IMR-90 (cell line): ENCODE measurements around the gene MLF2. TPM values are rescaled to one million over a fixed set of nuclear protein-coding genes. Genes with fewer than 3 reads are reported as not detected.
A peak's percentile ranks its signal among the peaks of the same experiment; 100 is the strongest.

Experiments
- ATAC-seq: fragments of 200-7000 bp; cut with Tn5 transposase; 2 replicates; pipeline ENCODE4 v1.9.1; 2020; ENCODE audit warnings: low read depth, mild to moderate bottlenecking, moderate library complexity
- BruUV-seq: library from RNA; stranded (reverse); fragments of 400-500 nt; replicated peaks from 2 replicates; lab custom pipeline; 2021; lab: Mats Ljungman, UMichigan
- CTCF ChIA-PET: fragments of 300-600 bp; formaldehyde crosslinking; extraction: SDS; loops from one replicate; lab custom pipeline; 2021; ENCODE audit warnings: antibody characterized with exemption; lab: Yijun Ruan, JAX
- POLR2A ChIA-PET: fragments of 300-600 bp; sonication (Branson Sonifier 250); formaldehyde crosslinking; loops from one replicate; lab custom pipeline; 2022; ENCODE audit warnings: antibody characterized with exemption; ENCODE audit not compliant: unreplicated experiment; lab: Charles Lee
- DNase-seq: peaks from one replicate; pipeline ENCODE4 v3.0.0; 2013
- H2AFZ ChIP-seq: replicated peaks from 2 replicates; pipeline ENCODE3; 2013; ENCODE audit warnings: low read length, mild to moderate bottlenecking; ENCODE audit not compliant: poor library complexity
- H2AK5ac ChIP-seq: 2 replicates; pipeline ENCODE4 v1.6.1; 2013; ENCODE audit warnings: low read depth, low read length, inconsistent platforms
- H2AK9ac ChIP-seq: replicated peaks from 2 replicates; pipeline ENCODE3; 2013; ENCODE audit warnings: mild to moderate bottlenecking, low read depth, low read length, moderate library complexity; ENCODE audit not compliant: poor library complexity
- H2BK120ac ChIP-seq: 2 replicates; pipeline ENCODE4 v1.6.1; 2013; ENCODE audit warnings: low read depth, low read length, inconsistent platforms
- H2BK15ac ChIP-seq: 3 replicates; pipeline ENCODE4 v1.6.1; 2013; ENCODE audit warnings: low read depth, low read length, inconsistent platforms
- H2BK20ac ChIP-seq: 2 replicates; pipeline ENCODE4 v1.6.1; 2013; ENCODE audit warnings: low read depth, mild to moderate bottlenecking, inconsistent platforms, low read length, moderate library complexity
- H2BK5ac ChIP-seq: 2 replicates; pipeline ENCODE4 v1.6.1; 2013; ENCODE audit warnings: mild to moderate bottlenecking, low read depth, low read length, inconsistent platforms; ENCODE audit not compliant: poor library complexity, severe bottlenecking
- H3K14ac ChIP-seq: replicated peaks from 2 replicates; pipeline ENCODE4 v1.6.1; 2013; ENCODE audit warnings: low read depth, low read length, inconsistent platforms
- H3K18ac ChIP-seq: 2 replicates; pipeline ENCODE4 v1.6.1; 2013; ENCODE audit warnings: low read depth, low read length, control low read depth
- H3K23ac ChIP-seq: 2 replicates; pipeline ENCODE4 v1.6.1; 2013; ENCODE audit warnings: low read depth, low read length, inconsistent platforms
- H3K27ac ChIP-seq: 2 replicates; pipeline ENCODE4 v1.5.1; 2013; ENCODE audit warnings: mild to moderate bottlenecking, control low read depth, low read length; ENCODE audit not compliant: insufficient read depth
- H3K27me3 ChIP-seq: 2 replicates; pipeline ENCODE4 v1.6.1; 2013; ENCODE audit warnings: low read length; ENCODE audit not compliant: control insufficient read depth, insufficient read depth
- H3K36me3 ChIP-seq: 2 replicates; pipeline ENCODE4 v1.6.1; 2013; ENCODE audit warnings: low read length, mixed read lengths; ENCODE audit not compliant: control insufficient read depth, insufficient read depth
- H3K4ac ChIP-seq: 2 replicates; pipeline ENCODE4 v1.6.1; 2013; ENCODE audit warnings: low read depth, low read length, inconsistent platforms
- H3K4me1 ChIP-seq: 2 replicates; pipeline ENCODE4 v1.6.1; 2013; ENCODE audit warnings: low read length, mixed read lengths; ENCODE audit not compliant: control insufficient read depth, insufficient read depth
- H3K4me2 ChIP-seq: 2 replicates; pipeline ENCODE4 v1.6.1; 2013; ENCODE audit warnings: low read depth, mild to moderate bottlenecking, control low read depth, low read length, moderate library complexity
- H3K4me3 ChIP-seq: 2 replicates; pipeline ENCODE4 v1.5.1; 2013; ENCODE audit warnings: low read depth, mild to moderate bottlenecking, control low read depth, low read length, moderate library complexity; ENCODE audit not compliant: insufficient read depth
- H3K56ac ChIP-seq: 2 replicates; pipeline ENCODE4 v1.6.1; 2013; ENCODE audit warnings: low read length, inconsistent platforms; ENCODE audit not compliant: insufficient read depth; ENCODE audit errors: extremely low read depth
- H3K79me1 ChIP-seq, 2 experiments: 2 replicates each; pipeline ENCODE4 v1.6.1; 2013; ENCODE audit warnings: low read length in 2 of 2, inconsistent platforms in 1 of 2, low read depth in 1 of 2
- H3K9ac ChIP-seq: 2 replicates; pipeline ENCODE4 v1.6.1; 2013; ENCODE audit warnings: low read depth, low read length, control low read depth
- H3K9me1 ChIP-seq: 2 replicates; pipeline ENCODE4 v1.6.1; 2013; ENCODE audit warnings: low read length, inconsistent platforms; ENCODE audit not compliant: insufficient read depth
- H3K9me3 ChIP-seq: 2 replicates; pipeline ENCODE4 v1.6.1; 2013; ENCODE audit warnings: low read length; ENCODE audit not compliant: control insufficient read depth, insufficient read depth
- H4K20me1 ChIP-seq: 2 replicates; pipeline ENCODE4 v1.6.1; 2013; ENCODE audit warnings: low read length, inconsistent platforms; ENCODE audit not compliant: insufficient read depth
- H4K5ac ChIP-seq: 2 replicates; pipeline ENCODE4 v1.6.1; 2013; ENCODE audit warnings: mild to moderate bottlenecking, low read depth, low read length, control low read depth
- H4K8ac ChIP-seq, 2 experiments: 2 replicates each; pipeline ENCODE4 v1.6.1; 2013; ENCODE audit warnings: low read depth in 2 of 2, low read length in 2 of 2, control low read depth in 1 of 2, inconsistent platforms in 1 of 2
- H4K91ac ChIP-seq: 2 replicates; pipeline ENCODE4 v1.6.1; 2013; ENCODE audit warnings: low read depth, low read length, inconsistent platforms; ENCODE audit not compliant: insufficient read depth
- BHLHE40 ChIP-seq: fragments of 150-350 bp; IDR thresholded peaks from 2 replicates; pipeline ENCODE4 v1.6.1; 2016; ENCODE audit warnings: mild to moderate bottlenecking, low read depth, low read length
- CEBPB ChIP-seq: IDR thresholded peaks from 2 replicates; pipeline ENCODE4 v1.6.1; 2012; ENCODE audit warnings: low read depth, low read length, improper control_type of control experiment
- FOS ChIP-seq: fragments of 150-350 bp; IDR thresholded peaks from 2 replicates; pipeline ENCODE4 v1.6.1; 2016; ENCODE audit warnings: low read depth, low read length
- MAFK ChIP-seq: IDR thresholded peaks from 2 replicates; pipeline ENCODE4 v1.6.1; 2012; ENCODE audit warnings: low read depth, low read length, improper control_type of control experiment
- MAZ ChIP-seq: IDR thresholded peaks from 2 replicates; pipeline ENCODE4 v1.6.1; 2012; ENCODE audit warnings: low read depth, mild to moderate bottlenecking, low read length, improper control_type of control experiment, moderate library complexity, borderline replicate concordance
- MXI1 ChIP-seq: IDR thresholded peaks from 2 replicates; pipeline ENCODE4 v1.6.1; 2012; ENCODE audit warnings: low read depth, mild to moderate bottlenecking, low read length, moderate library complexity, borderline replicate concordance
- NFE2L2 ChIP-seq: fragments of 150-350 bp; IDR thresholded peaks from 2 replicates; pipeline ENCODE4 v1.6.1; 2016; ENCODE audit warnings: low read depth, mild to moderate bottlenecking, low read length
- POLR2A ChIP-seq: IDR thresholded peaks from 2 replicates; pipeline ENCODE4 v1.6.1; 2012; ENCODE audit warnings: mild to moderate bottlenecking, low read depth, low read length
- RAD21 ChIP-seq: IDR thresholded peaks from 2 replicates; pipeline ENCODE4 v1.6.1; 2012; ENCODE audit warnings: low read length, improper control_type of control experiment
- RCOR1 ChIP-seq: IDR thresholded peaks from 2 replicates; pipeline ENCODE4 v1.6.1; 2012; ENCODE audit warnings: mild to moderate bottlenecking, low read length, improper control_type of control experiment; ENCODE audit not compliant: insufficient replicate concordance
- RFX5 ChIP-seq: IDR thresholded peaks from 2 replicates; pipeline ENCODE4 v1.8.0; 2012; ENCODE audit warnings: low read depth, mild to moderate bottlenecking, low read length, moderate library complexity
- SMC3 ChIP-seq: fragments of 150-350 bp; IDR thresholded peaks from 2 replicates; pipeline ENCODE4 v1.6.1; 2016; ENCODE audit warnings: low read depth, mild to moderate bottlenecking, antibody characterized with exemption, low read length, moderate library complexity
- WGBS, 2 experiments: methylation state at CpG; one replicate each; pipeline versions ENCODE4 v1.1.5 to v1.1.7; 2013; ENCODE audit warnings: missing lambda C conversion rate in 2 of 2; ENCODE audit not compliant: insufficient read length in 1 of 2; ENCODE audit errors: extremely low coverage in 2 of 2; 5-methylcytosine and 5-hydroxymethylcytosine counted together
- dilution Hi-C: fragments of 300-500 bp; cut with HindIII; formaldehyde crosslinking; loops from one replicate; pipeline ENCODE4 v1.14.3; 2018; ENCODE audit warnings: low sequenced_read_pairs; ENCODE audit not compliant: unreplicated experiment
- in situ Hi-C: fragments of 300-500 bp; cut with MboI; formaldehyde crosslinking; loops from 3 replicates; pipeline ENCODE4 v1.14.3; 2019; ENCODE audit warnings: low sequenced_read_pairs, inconsistent platforms, mixed read lengths
- intact Hi-C: fragments of 100-400 bp; cut with micrococcal nuclease; formaldehyde crosslinking; loops from 2 replicates; pipeline ENCODE4 v1.10.0; 2022
- polyA plus RNA-seq, 3 experiments: library from polyadenylated mRNA; depleted of rRNA; stranded (reverse); fragments of >200 nt; gene quantifications; 2 replicates each; pipeline ENCODE4 v1.2.3, GENCODE V29; 2012; ENCODE audit warnings: low replicate concordance in 1 of 3
- total RNA-seq: library from RNA; depleted of rRNA; stranded (reverse); fragments of >200 nt; gene quantifications from 2 replicates; pipeline ENCODE4 v1.2.3, GENCODE V29; 2012
- TF ChIP-seq, protein P1 (sequence below): fragments of 150-350 bp; IDR thresholded peaks from 2 replicates; pipeline ENCODE4 v1.6.1; 2016; ENCODE audit warnings: low read depth, mild to moderate bottlenecking, low read length, moderate library complexity, borderline replicate concordance
- TF ChIP-seq, protein P2 (sequence below): conservative IDR thresholded peaks from 2 replicates; pipeline ENCODE4 v1.5.1; 2012; ENCODE audit warnings: mild to moderate bottlenecking, low read depth, low read length, improper control_type of control experiment

MLF2 gene
- total and polyA plus RNA-seq, 2 of the 4 experiments (the other 2 are of a cell fraction), result 236 to 403 TPM

DNA sequence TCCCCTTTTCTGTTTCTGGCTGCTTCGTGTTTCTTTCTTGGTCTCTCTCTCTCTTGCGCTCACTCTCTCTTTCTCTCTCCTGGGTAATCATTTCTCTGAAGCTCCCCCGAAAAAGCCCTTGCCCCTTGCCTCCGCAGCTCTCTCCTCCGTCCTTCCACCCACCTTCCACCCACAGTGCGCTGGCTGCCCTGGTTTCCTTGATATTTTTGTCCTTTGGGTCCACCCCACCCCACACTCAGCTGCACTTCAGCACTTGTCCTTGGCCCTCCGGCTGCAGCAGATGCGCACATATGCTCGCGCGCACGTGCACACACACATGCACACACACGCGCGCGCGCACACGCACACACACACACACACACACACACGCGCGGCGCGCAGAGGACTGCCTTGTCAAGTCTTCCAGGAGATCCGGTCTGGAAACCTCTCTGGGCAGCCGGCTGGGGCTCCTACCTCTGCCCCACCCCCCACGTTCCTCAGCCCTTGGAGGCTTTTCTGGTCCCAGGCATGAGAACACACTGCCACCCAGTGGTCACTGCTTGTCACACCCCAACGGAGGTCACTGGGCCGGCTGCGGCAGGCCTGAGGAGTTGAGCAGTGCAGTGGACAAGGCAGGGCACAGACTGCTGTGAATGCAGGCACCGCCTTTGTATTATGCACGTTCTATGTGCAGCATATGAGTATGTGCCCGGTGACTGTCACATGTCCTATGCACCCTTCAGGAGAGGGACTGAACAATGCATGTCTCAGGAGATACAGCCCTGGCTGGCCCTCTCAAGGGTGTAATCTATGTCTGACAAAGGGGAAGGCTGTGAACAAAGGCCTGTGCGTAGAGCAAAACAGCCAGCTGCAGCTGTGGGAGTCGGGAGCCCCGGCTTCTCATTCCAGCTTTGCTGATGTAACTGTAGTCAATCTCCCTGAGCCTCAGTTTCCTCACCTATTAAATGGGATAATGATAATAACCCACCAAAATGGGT, 25.9 kb upstream of the MLF2 start:
- in situ Hi-C loops, result no loop called here
- intact Hi-C loops, result loop anchor here (1.0 kb wide), 4 partner anchors 26 to 162 kb away; partner anchors contain the start of gene MLF2
- WGBS, 2 experiments, result 9% methylated on average over 9 of the region's 35 CpGs; no CpG with 5 or more reads in 1 of the 2 experiments
- TF ChIP-seq CEBPB (no peak), RAD21 (peak; percentile 98), MAZ (peak; percentile 85), MAFK (no peak), BHLHE40 (peak; percentile 90), RFX5 (no peak), RCOR1 (no peak), NFE2L2 (no peak), MXI1 (peak; percentile 74; the same call in 1 of the 2 replicates), POLR2A (peak; percentile 48; the same call in 1 of the 2 replicates), FOS (no peak), SMC3 (peak; percentile 95)
- TF ChIP-seq, protein P1, sequence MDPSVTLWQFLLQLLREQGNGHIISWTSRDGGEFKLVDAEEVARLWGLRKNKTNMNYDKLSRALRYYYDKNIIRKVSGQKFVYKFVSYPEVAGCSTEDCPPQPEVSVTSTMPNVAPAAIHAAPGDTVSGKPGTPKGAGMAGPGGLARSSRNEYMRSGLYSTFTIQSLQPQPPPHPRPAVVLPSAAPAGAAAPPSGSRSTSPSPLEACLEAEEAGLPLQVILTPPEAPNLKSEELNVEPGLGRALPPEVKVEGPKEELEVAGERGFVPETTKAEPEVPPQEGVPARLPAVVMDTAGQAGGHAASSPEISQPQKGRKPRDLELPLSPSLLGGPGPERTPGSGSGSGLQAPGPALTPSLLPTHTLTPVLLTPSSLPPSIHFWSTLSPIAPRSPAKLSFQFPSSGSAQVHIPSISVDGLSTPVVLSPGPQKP, result no peak
- TF ChIP-seq, protein P2, sequence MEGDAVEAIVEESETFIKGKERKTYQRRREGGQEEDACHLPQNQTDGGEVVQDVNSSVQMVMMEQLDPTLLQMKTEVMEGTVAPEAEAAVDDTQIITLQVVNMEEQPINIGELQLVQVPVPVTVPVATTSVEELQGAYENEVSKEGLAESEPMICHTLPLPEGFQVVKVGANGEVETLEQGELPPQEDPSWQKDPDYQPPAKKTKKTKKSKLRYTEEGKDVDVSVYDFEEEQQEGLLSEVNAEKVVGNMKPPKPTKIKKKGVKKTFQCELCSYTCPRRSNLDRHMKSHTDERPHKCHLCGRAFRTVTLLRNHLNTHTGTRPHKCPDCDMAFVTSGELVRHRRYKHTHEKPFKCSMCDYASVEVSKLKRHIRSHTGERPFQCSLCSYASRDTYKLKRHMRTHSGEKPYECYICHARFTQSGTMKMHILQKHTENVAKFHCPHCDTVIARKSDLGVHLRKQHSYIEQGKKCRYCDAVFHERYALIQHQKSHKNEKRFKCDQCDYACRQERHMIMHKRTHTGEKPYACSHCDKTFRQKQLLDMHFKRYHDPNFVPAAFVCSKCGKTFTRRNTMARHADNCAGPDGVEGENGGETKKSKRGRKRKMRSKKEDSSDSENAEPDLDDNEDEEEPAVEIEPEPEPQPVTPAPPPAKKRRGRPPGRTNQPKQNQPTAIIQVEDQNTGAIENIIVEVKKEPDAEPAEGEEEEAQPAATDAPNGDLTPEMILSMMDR, result peak; percentile 98

More for the DNA sequence above, 25.9 kb upstream of the MLF2 start:
- H3K23ac ChIP-seq, result no peak overlapping the region
- ATAC-seq (peak; percentile 99), DNase-seq (peak; percentile 91)
- H2AK5ac ChIP-seq, result no peak overlapping the region; the same call in 1 of the 2 replicates
- peak overlapping the region; percentile 19; the same call in 1 of the 2 replicates for H3K27ac ChIP-seq
- no peaks in the 10 kb centered on the region for H3K27me3 ChIP-seq
- peaks cover 4% of the 10 kb centered on the region; the same call in 1 of the 2 replicates for H3K4me1 ChIP-seq
- H4K8ac ChIP-seq, result peak overlapping the region in 1 of 2 experiments; percentile 70; a peak in 1 of 4 replicates
- no peak overlapping the region for H3K56ac ChIP-seq
- H4K20me1 ChIP-seq, result no peaks in the 10 kb centered on the region
- peak overlapping the region; percentile 76 for H2AK9ac ChIP-seq
- H3K79me1 ChIP-seq, result no peaks in the 10 kb centered on the region
- 0 out of 2 replicates have a peak overlapping the region, but pooled peaks have one; percentile 9 for H2BK120ac ChIP-seq
- no peak overlapping the region for H2BK5ac ChIP-seq
- peak overlapping the region; percentile 15; the same call in 1 of the 2 replicates for H3K9ac ChIP-seq
- H3K14ac ChIP-seq, result peak overlapping the region; percentile 51
- peak overlapping the region; percentile 19 for H3K4ac ChIP-seq
- H3K4me3 ChIP-seq, result peak overlapping the region; percentile 35
- no peak overlapping the region for H2BK20ac ChIP-seq
- H4K91ac ChIP-seq, result 0 out of 2 replicates have a peak overlapping the region, but pooled peaks have one; percentile 7
- dilution Hi-C loops, result no loop called here
- ChIA-PET CTCF (interaction anchor here (0.6 to 2.3 kb wide), 4 partner anchors 10 to 35 kb away, joined by 3 to 16 read pairs (median 4); partner anchors contain the start of genes CD4 and MLF2), POLR2A (interaction anchor here (0.6 kb wide), 2 partner anchors 90 to 289 kb away, joined by 3 to 17 read pairs; partner anchors contain the start of gene ZNF384)
- H3K4me2 ChIP-seq, result peak overlapping the region; percentile 70
- no peak overlapping the region for H2BK15ac ChIP-seq
- H3K18ac ChIP-seq, result no peak overlapping the region
- no peaks in the 10 kb centered on the region for H3K9me1 ChIP-seq
- no peaks in the 10 kb centered on the region for H3K36me3 ChIP-seq
- H4K5ac ChIP-seq, result peak overlapping the region; percentile 6
- peak overlapping the region; percentile 85 for H2AFZ ChIP-seq
- no TSS peak for BruUV-seq
- no peaks in the 10 kb centered on the region for H3K9me3 ChIP-seq
